ENCODE results near the gene PADI2.

DNA sequence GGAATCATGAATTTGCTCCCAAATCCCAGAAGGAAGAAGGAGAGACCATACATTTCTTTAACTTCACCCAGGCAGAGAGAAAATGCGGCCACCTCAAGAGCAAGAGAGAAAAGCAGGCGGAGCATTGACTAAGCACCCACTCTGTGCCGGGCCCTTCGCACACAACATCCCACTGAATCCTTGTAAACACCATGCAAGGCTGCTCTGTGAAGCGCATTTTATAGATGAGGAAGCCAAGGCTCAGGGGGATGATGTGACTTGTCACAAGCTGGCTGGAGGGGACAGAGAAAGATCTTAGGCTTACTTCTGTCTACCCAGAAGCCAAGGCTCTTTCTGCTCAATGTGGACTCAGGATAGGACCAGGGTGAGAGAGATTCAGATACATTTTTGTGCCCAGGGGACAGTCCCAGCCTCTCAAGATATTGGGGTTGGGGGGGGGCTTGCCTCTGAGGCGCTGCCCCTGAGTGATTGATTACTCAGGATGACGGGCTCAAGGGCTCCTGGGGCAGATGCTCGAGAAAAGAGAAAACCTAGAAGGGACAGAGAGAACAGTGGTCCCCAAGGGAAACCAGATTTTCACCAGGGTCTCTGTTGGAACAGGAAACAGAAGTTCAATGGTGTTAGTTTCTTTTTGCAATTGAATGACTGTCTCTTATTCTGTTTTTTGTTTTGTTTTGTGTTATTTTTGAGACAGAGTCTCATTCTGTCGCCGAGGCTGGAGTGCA is 19.5 kb downstream of the PADI2 start:
- TF ChIP-seq, protein P1, sequence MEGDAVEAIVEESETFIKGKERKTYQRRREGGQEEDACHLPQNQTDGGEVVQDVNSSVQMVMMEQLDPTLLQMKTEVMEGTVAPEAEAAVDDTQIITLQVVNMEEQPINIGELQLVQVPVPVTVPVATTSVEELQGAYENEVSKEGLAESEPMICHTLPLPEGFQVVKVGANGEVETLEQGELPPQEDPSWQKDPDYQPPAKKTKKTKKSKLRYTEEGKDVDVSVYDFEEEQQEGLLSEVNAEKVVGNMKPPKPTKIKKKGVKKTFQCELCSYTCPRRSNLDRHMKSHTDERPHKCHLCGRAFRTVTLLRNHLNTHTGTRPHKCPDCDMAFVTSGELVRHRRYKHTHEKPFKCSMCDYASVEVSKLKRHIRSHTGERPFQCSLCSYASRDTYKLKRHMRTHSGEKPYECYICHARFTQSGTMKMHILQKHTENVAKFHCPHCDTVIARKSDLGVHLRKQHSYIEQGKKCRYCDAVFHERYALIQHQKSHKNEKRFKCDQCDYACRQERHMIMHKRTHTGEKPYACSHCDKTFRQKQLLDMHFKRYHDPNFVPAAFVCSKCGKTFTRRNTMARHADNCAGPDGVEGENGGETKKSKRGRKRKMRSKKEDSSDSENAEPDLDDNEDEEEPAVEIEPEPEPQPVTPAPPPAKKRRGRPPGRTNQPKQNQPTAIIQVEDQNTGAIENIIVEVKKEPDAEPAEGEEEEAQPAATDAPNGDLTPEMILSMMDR (IDR thresholded peaks at IDR 0.05) = no peak
- TF ChIP-seq POLR2A (IDR thresholded peaks at IDR 0.05) = no peak
